IPS-18a (cell line): Measurements from ENCODE around the gene ZC3H12D.
"Not testable (repeated sequence)": the region's sequence is repeated elsewhere in the genome, so short reads cannot be mapped to it uniquely, and the experiment has no call there.

Source experiments
- H3K27ac ChIP-seq: one replicate; pipeline ENCODE4 v1.5.1; 2013; ENCODE audit warnings: low read length
- H3K27me3 ChIP-seq: one replicate; pipeline ENCODE4 v1.6.1; 2013; ENCODE audit warnings: mild to moderate bottlenecking, low read length; ENCODE audit not compliant: control insufficient read depth, insufficient read depth
- H3K36me3 ChIP-seq: one replicate; pipeline ENCODE4 v1.6.1; 2013; ENCODE audit warnings: low read depth, low read length; ENCODE audit not compliant: control insufficient read depth
- H3K4me1 ChIP-seq: one replicate; pipeline ENCODE4 v1.6.1; 2013; ENCODE audit warnings: low read depth, low read length; ENCODE audit not compliant: control insufficient read depth
- H3K4me3 ChIP-seq: one replicate; pipeline ENCODE4 v1.5.1; 2013; ENCODE audit warnings: low read length
- H3K9ac ChIP-seq: one replicate; pipeline ENCODE4 v1.6.1; 2013; ENCODE audit warnings: mild to moderate bottlenecking, low read length, moderate library complexity
- H3K9me3 ChIP-seq: one replicate; pipeline ENCODE4 v1.6.1; 2013; ENCODE audit warnings: low read depth, low read length; ENCODE audit not compliant: control insufficient read depth

The ZC3H12D gene

DNA sequence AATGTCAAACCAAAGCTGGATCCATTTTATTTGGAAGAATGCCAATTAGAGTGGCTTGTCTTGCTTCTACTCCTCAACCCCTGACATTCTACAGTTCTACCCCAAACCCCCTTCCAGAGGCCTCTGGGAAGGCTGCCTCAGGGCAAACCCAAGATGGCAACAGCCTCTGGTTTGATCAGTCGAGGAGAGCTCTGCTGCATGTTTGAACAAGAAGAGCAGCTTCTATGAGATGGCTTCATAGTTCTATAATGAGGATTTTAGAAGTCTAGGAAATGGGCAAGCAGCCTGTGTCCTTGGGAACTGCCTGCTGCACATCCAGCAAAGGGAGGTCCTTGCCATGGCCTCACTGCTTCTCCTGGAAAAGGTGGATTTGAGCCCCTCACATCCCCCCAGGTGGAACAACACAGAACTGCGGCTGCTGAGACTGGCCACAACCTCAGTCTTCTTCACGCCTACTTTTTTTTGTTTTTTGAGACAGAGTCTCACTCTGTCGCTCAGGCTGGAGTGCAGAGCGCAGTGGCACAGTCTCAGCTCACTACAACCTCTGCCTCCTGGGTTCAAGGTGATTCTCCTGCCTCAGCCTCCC lies 37.9 kb downstream of the ZC3H12D start:
- Histone ChIP-seq H3K27me3 (peaks cover 26% of the 10 kb centered on the region), H3K4me1 (no peaks in the 10 kb centered on the region), H3K27ac (no peak overlapping the region), H3K36me3 (no peaks in the 10 kb centered on the region), H3K4me3 (no peak overlapping the region), H3K9me3 (no peaks in the 10 kb centered on the region), H3K9ac (no peak overlapping the region)

DNA sequence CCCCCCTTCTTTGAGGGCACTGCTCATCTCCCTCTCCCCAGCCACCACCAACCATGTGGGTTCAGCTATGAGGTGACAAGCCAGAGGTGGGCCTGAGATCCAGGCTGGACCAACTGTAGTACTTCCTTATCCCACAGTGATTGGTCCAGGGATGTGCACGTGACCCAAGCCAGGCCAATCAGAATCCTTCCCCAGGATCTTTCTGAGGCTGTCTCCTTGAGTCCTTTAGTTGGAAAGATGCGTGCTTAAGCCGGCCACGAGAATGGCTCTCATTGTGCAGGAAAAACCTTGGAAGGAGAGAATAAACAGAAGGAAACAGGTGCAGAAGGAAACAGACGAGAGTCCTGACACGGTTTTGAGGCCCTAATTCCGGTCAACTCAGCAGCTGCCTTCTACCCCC lies 39.2 kb downstream of the ZC3H12D start:
- Histone ChIP-seq H3K36me3 (no peaks in the 10 kb centered on the region), H3K9ac (no peak overlapping the region), H3K4me3 (no peak overlapping the region), H3K9me3 (no peaks in the 10 kb centered on the region), H3K27me3 (peaks cover 13% of the 10 kb centered on the region), H3K27ac (no peak overlapping the region), H3K4me1 (no peaks in the 10 kb centered on the region)

DNA sequence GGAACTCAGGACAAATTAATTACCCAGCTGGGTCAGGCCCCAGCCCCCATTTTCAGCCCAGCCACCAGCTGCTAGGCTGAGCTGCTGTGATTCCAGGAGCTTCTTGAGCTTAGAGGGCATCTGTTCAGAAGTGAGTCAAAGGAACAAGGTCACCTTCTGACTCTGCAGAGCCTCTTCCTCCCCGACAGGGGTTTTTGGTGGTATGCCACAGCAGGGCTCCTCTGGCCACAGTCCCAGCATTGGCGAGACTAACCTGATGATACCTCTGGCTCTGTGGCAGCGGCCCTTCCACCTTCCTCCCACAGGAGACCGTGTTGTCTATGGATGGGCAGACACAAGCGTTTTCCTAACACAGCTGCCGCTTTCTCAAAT lies 39.7 kb downstream of the ZC3H12D start:
- Histone ChIP-seq H3K4me3 (no peak overlapping the region), H3K27me3 (peaks cover 8% of the 10 kb centered on the region), H3K9ac (no peak overlapping the region), H3K36me3 (no peaks in the 10 kb centered on the region), H3K9me3 (no peaks in the 10 kb centered on the region), H3K4me1 (no peaks in the 10 kb centered on the region), H3K27ac (no peak overlapping the region)

DNA sequence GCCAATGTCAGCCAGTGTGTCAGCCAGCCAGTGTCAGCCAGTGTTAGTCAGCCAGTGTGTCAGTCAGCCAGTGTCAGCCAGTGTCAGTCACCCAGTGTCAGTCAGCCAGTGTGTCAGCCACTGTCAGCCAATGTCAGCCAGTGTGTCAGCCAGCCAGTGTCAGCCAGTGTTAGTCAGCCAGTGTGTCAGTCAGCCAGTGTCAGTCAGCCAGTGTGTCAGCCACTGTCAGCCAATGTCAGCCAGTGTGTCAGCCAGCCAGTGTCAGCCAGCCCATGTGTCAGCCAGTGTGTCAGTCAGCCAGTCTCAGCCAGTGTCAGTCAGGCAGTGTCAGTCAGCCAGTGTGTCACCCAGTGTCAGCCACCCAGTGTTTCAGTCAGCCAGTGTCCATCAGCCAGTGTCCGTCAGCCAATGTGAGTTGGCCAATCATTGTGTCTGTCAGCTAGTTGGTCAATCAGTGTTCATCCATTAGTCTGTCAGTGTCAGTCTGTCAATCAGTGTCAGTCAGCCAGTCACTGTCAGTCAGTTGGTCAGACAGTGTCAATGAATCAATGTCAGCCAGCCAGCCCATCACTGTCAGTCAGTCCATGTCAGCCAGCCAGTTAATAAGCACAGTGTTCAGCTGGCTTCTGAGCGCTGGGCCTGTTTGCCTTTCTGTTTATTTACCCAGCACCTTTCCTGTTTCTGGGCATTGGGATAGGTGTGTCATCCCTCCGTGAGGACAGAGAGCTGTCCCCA lies 40.3 kb downstream of the ZC3H12D start:
- H3K36me3 ChIP-seq, H3K9ac ChIP-seq, H3K9me3 ChIP-seq, H3K27me3 ChIP-seq, H3K4me3 ChIP-seq, H3K4me1 ChIP-seq, H3K27ac ChIP-seq: not testable (repeated sequence)

DNA sequence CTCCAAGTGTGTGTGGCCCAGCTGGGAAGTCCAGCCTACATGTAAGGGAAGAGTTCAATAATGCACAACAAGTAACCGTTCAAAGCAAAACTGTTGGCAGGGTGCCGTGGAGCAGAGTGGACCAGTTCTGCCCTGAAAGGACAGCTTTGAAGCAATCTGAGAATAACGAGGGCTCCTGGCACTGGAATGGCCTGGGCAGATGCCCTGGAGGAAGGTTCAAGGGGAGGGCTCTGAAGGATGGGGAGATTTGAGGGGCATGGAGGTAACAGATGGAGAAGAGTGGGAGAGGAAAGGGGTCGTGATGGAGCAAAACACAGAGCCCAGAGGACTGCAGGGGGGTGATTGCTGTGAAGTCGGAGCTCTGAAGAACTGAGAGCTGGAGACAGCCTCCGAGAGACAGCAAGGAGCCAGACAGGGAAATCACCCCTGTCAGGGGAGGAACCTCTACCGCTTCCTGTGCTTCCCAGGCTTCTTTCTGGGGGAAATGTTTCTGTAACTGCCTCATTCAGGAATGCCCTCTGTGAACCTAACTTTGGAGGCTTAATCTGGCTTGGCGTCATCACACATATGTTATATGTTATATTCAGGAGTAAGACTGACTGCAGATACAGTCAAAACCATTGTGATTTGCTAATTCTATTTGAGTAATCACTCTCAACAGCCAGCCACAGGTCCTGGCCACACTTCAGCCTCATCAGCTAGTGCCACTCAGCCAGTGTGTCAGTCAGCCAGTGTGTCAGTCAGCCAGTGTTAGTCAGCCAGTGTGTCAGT lies 41.2 kb downstream of the ZC3H12D start:
- H3K4me1 ChIP-seq, result no peaks in the 10 kb centered on the region
- H3K27ac ChIP-seq, result no peak overlapping the region
- H3K4me3 ChIP-seq, result no peak overlapping the region
- H3K9me3 ChIP-seq, result no peaks in the 10 kb centered on the region
- no peaks in the 10 kb centered on the region for H3K27me3 ChIP-seq
- H3K36me3 ChIP-seq, result no peaks in the 10 kb centered on the region
- H3K9ac ChIP-seq, result no peak overlapping the region

DNA sequence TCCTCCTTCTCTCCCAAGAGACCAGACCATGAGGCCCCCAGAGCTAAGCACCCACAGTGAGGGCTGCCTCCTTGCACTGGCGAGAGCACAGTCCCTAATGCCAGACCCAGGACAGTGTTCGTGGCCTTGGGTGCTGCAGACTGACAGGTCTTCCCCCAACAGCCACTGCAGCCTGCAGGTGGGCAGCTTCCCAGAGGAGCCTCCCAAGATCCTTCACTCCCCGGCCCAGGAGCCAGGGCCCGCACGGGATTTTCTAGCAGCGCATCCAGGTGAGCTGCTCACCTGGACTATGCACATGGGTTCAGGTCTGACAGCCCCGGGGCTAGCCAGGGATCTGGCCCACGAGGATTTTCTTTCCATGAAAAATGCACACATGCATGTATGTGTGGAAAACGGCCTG lies 43.1 kb downstream of the ZC3H12D start:
- Histone ChIP-seq H3K36me3 (no peaks in the 10 kb centered on the region), H3K27me3 (no peaks in the 10 kb centered on the region), H3K27ac (no peak overlapping the region), H3K9me3 (no peaks in the 10 kb centered on the region), H3K4me1 (no peaks in the 10 kb centered on the region), H3K9ac (no peak overlapping the region), H3K4me3 (no peak overlapping the region)

DNA sequence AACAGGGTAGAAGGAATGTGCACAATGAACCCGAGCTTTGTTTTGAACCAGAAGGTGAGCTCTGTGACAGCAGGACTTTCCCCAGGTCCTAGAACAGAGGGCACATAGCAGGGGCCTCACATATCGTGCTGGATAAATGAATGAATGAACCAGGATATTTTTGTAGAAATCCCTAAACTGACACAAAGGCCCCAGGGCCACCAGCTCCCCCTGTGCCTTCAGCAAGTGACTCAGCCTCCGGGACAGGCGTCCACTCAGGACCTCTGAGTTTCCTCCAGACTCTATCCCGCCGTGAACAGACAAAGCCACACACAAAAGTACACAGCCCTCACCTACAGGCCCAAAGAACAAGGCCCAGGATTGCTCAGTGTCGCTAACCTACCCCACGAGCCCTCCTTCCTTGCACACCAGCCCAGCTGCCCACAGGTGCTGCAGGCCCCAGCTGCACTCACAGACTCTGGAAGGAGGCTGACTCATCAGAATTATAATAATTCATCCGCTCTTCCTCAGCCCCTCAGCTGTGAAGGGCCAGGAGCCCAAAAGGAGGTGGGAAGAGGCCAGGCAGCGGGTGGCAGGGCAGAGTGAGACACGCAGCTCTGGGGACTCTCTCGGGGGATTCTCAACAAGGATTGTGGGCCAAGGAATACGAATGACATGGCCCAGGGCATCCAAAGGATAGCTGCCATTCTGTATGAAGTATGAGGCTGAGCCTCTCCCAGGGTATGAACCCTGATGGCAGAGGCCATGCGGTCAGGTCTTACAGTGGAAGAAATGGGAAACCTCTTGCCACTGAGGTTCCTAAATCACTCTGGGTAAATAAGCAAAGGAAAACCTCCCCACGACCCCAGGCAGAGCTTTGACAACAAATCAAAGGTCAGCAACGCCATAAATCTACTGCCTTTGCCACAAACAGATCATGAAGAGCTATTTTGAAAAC lies 43.8 kb downstream of the ZC3H12D start:
- Histone ChIP-seq H3K4me3 (no peak overlapping the region), H3K27me3 (no peaks in the 10 kb centered on the region), H3K9ac (no peak overlapping the region), H3K4me1 (no peaks in the 10 kb centered on the region), H3K9me3 (no peaks in the 10 kb centered on the region), H3K36me3 (no peaks in the 10 kb centered on the region), H3K27ac (no peak overlapping the region)

DNA sequence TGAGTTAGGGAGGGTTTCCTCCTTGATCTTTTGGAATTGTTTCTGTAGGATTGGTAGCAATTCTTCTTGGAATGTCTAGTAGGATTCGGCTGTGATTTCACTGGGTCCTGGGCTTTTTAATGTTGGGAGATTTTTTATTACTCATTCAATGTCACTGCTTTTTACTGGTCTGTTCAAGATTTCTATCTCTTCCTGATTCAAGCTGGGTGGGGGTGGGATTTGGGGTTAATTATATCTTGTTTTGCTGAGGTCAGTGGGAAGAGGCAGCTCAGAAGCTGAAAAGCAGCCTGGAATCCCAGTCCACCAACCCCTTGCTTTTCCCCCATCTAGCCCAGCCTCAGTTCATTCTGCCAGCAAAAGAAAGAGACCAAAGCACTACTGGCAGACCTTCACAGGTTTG lies 45.2 kb downstream of the ZC3H12D start:
- no peaks in the 10 kb centered on the region for H3K36me3 ChIP-seq
- no peak overlapping the region for H3K4me3 ChIP-seq
- no peak overlapping the region for H3K27ac ChIP-seq
- no peaks in the 10 kb centered on the region for H3K27me3 ChIP-seq
- H3K9ac ChIP-seq, result no peak overlapping the region
- H3K4me1 ChIP-seq, result no peaks in the 10 kb centered on the region
- no peaks in the 10 kb centered on the region for H3K9me3 ChIP-seq

DNA sequence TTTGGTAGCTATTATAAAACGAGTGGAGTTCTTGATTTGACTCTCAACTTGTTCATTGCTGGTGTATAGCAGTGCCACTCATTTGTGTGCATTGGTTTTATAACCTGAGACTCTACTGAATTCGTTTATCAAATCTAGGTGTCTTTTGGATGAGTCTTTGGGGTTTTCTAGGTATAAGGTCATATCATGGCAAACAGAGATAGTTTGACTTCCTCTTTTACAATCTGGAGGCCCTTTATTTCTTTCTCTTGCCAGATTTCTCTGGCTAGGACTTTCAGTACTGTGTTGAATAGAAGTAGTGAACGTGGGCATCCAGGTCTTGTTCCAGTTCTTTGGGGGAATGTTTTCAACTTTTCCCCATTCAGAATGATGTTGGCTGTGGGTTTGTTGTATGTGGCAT lies 46.0 kb downstream of the ZC3H12D start:
- H3K36me3 ChIP-seq, result no peaks in the 10 kb centered on the region
- no peak overlapping the region for H3K9ac ChIP-seq
- H3K4me3 ChIP-seq, result no peak overlapping the region
- H3K27me3 ChIP-seq, result no peaks in the 10 kb centered on the region
- no peak overlapping the region for H3K27ac ChIP-seq
- H3K9me3 ChIP-seq, result no peaks in the 10 kb centered on the region
- H3K4me1 ChIP-seq, result no peaks in the 10 kb centered on the region

DNA sequence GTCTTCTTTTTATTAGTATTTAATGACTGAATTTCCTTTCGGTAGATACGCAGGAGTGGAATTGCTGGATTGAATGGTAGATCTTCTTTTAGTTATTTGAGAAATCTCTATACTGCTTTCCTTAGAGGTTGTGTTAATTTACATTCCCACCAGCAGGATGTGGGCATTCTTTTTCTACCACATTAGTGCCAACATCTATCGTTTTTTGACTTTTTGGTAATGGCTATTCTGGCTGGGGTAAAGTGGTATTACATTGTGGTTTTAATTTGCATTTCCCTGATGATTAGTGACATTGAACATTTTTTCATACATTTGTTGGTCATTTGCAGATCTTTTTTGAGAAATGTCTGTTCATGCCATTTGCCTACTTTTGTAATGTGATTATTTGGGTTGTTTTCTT lies 47.6 kb downstream of the ZC3H12D start:
- no peaks in the 10 kb centered on the region for H3K4me1 ChIP-seq
- no peak overlapping the region for H3K4me3 ChIP-seq
- no peaks in the 10 kb centered on the region for H3K27me3 ChIP-seq
- no peaks in the 10 kb centered on the region for H3K36me3 ChIP-seq
- no peak overlapping the region for H3K27ac ChIP-seq
- H3K9me3 ChIP-seq, result no peaks in the 10 kb centered on the region
- no peak overlapping the region for H3K9ac ChIP-seq

DNA sequence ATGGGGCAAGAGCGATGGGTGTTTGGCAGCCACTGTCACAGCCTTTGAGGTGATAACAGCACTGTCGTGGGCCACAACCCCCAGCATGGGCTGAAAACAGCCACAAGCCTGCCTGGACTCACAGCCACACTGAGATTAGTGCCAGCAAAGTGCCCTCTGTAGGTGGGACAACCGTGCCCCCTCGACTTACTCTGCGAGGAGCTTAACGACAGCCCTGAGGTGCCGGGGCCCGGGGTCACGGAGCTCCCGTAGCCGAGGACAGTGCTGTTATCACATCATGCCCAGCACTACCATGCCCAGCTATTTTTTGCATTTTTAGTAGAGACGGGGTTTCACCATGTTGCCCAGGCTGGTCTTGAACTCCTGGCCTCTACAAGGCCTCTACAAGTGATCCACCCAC lies 48.2 kb downstream of the ZC3H12D start:
- Histone ChIP-seq H3K4me1 (no peaks in the 10 kb centered on the region), H3K27me3 (no peaks in the 10 kb centered on the region), H3K36me3 (no peaks in the 10 kb centered on the region), H3K4me3 (no peak overlapping the region), H3K27ac (no peak overlapping the region), H3K9ac (no peak overlapping the region), H3K9me3 (no peaks in the 10 kb centered on the region)
